PFSK-1 (cell line): ENCODE measurements around the gene C19orf81.

Experiments
- FOXP2 ChIP-seq: optimal IDR thresholded peaks from 2 replicates; pipeline ENCODE3; 2011; ENCODE audit warnings: borderline replicate concordance, control low read depth, inconsistent platforms; ENCODE audit not compliant: insufficient read depth; ENCODE audit errors: extremely low read length, extremely low read depth
- POLR2AphosphoS5 ChIP-seq: IDR thresholded peaks from 2 replicates; pipeline ENCODE4 v1.6.1; 2012; ENCODE audit warnings: low read depth, mild to moderate bottlenecking, control low read depth, low read length, moderate library complexity
- SIN3A ChIP-seq: IDR thresholded peaks from 2 replicates; pipeline ENCODE4 v1.6.1; 2012; ENCODE audit warnings: mild to moderate bottlenecking, low read length, moderate library complexity, borderline replicate concordance; ENCODE audit not compliant: insufficient read depth
- TAF1 ChIP-seq: IDR thresholded peaks from 2 replicates; pipeline ENCODE4 v1.6.1; 2012; ENCODE audit warnings: low read length, control low read depth, borderline replicate concordance; ENCODE audit not compliant: insufficient read depth
- TF ChIP-seq, protein P1 (sequence below), 2 experiments: IDR thresholded peaks; 2 replicates each; pipeline versions ENCODE4 v1.6.1 to v1.8.0; 2011 to 2012; ENCODE audit warnings: low read depth in 2 of 2, low read length in 2 of 2, control low read depth in 1 of 2, inconsistent platforms in 1 of 2, mild to moderate bottlenecking in 1 of 2, moderate library complexity in 1 of 2; ENCODE audit not compliant: insufficient read depth in 1 of 2

Gene C19orf81

GRCh38 chr19:50629801-50630200, 19.4 kb upstream of the C19orf81 start:
- TF ChIP-seq POLR2AphosphoS5 (no peak), SIN3A (no peak), FOXP2 (no peak), TAF1 (no peak)
- TF ChIP-seq, protein P1, sequence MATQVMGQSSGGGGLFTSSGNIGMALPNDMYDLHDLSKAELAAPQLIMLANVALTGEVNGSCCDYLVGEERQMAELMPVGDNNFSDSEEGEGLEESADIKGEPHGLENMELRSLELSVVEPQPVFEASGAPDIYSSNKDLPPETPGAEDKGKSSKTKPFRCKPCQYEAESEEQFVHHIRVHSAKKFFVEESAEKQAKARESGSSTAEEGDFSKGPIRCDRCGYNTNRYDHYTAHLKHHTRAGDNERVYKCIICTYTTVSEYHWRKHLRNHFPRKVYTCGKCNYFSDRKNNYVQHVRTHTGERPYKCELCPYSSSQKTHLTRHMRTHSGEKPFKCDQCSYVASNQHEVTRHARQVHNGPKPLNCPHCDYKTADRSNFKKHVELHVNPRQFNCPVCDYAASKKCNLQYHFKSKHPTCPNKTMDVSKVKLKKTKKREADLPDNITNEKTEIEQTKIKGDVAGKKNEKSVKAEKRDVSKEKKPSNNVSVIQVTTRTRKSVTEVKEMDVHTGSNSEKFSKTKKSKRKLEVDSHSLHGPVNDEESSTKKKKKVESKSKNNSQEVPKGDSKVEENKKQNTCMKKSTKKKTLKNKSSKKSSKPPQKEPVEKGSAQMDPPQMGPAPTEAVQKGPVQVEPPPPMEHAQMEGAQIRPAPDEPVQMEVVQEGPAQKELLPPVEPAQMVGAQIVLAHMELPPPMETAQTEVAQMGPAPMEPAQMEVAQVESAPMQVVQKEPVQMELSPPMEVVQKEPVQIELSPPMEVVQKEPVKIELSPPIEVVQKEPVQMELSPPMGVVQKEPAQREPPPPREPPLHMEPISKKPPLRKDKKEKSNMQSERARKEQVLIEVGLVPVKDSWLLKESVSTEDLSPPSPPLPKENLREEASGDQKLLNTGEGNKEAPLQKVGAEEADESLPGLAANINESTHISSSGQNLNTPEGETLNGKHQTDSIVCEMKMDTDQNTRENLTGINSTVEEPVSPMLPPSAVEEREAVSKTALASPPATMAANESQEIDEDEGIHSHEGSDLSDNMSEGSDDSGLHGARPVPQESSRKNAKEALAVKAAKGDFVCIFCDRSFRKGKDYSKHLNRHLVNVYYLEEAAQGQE (IDR thresholded peaks at IDR 0.05; ENCODE audit: insufficient read depth in 1 of 2, low read depth in 2 of 2, low read length in 2 of 2) = no peak

- TF ChIP-seq POLR2AphosphoS5 (no peak), FOXP2 (no peak), SIN3A (no peak), TAF1 (no peak)
- TF ChIP-seq, protein P1 (IDR thresholded peaks at IDR 0.05; ENCODE audit: insufficient read depth in 1 of 2, low read depth in 2 of 2, low read length in 2 of 2) = no peak
These were observed 17.0 kb upstream of the C19orf81 start for GRCh38 chr19:50632151-50632835.

DNA sequence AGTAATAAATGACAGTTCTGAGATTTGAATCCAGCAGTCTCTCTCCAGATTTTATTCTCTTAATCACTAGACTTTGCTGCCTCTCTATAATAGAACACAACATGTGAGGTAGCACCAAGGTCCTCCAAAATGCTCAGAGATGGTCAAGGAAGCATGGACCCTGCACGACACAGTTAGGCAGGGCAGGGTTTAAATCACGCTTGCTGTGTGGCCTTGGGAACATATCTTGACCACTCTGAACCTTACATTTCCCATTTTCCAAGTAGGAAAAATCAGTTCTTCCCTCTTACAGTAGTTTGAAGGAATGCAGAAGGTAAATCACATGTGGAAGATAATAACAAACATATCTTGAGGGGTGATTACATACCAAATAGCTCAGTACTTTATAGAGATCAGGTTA, 15.9 kb upstream of the C19orf81 start:
- TF ChIP-seq TAF1 (no peak), SIN3A (no peak)

- no peak for TF ChIP-seq POLR2AphosphoS5
- TF ChIP-seq SIN3A = no peak
- no peak for TF ChIP-seq FOXP2
- TF ChIP-seq TAF1 = no peak
- TF ChIP-seq, protein P1 (IDR thresholded peaks at IDR 0.05; ENCODE audit: insufficient read depth in 1 of 2, low read depth in 2 of 2, low read length in 2 of 2) = no peak
These were observed 15.3 kb upstream of the C19orf81 start for GRCh38 chr19:50633973-50634372.

DNA sequence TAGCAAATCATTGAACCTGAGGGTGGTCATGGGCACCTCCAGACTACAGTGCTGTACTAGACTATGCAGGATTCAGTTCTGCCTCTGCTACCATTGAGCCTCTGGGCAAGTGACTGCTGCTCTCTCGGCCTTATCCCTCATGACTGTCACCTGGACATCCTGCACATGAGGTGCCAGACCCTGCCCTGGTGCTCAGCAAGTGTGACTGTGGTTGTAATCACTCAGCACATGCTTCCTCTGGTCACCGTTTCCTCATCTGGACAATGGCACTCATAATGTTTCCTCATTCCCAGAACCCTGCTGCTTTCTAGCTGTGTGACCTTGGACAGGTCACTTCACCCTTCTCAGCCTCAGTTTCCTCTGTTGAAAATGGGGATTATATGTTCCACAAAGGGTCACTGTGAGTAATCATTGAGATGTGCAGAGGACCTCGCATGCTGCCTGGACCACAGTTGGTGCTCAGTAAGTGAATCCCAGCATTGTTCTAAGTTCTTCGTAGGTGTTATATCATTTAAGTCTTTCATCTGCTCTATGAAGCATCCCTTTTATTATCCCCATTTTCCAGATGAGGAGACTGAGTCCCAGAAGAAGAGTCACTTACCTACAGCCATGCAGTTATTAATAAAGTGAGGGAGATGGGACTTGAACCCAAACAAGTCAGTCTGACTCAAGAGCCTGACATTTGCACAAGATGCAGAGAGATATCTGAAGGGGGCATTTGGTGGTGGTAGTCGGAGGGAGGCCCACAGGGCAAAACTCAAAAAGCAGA, 12.7 kb upstream of the C19orf81 start:
- TF ChIP-seq FOXP2 (no peak), POLR2AphosphoS5 (no peak), SIN3A (no peak), TAF1 (no peak)
- TF ChIP-seq, protein P1 (IDR thresholded peaks at IDR 0.05; ENCODE audit: insufficient read depth in 1 of 2, low read depth in 2 of 2, low read length in 2 of 2) = no peak
